ENCODE measurements around the gene ADPRS. TPM values are rescaled to one million over a fixed set of nuclear protein-coding genes. Genes with fewer than 3 reads are reported as not detected.

Gene ADPRS
- total and polyA plus RNA-seq, 7 donors, result 21.6 to 49.6 (median 30.0) TPM

DNA sequence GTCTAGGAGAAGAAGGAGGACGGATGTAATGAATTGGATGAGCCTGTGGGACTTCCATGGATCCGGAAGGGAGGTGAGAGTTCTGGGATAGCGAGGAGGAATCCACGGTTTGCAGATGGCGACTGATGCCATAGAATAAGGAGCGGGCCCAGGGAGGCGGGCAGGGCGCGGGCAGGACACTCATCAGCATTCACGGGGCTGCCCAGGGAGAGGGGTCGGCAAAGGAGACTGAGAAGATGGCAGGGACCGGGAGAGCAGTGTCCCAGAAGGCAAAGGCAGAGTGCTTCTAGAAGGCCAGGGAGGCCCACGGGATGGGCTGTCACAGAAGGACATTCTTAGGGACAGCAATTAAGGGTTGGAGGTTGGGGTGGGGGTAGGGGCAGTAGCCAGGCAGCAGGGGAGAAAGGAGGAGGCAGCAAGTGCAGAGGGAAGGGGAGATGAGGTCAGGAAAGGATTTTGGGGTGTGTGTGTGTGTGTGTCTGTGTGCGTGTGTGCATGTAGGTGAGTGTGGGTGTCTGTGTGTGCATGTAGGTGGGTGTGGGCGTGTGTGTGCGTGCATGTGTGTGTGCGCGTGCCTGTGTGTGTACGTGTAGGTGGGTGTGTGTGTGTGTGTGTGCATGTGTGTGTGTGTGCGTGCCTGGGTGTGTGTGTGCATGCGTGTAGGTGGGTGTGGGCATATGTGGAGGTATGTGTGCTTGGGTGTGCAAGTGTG, 37.5 kb downstream of the ADPRS start:
- 66 to 86% methylated on average over 21 of the region's 21 CpGs for WGBS, 2 donors
- no peak overlapping the region for H3K27ac ChIP-seq
- intact Hi-C loops (cut with DNase I), result no loop called here

GRCh38 chr1:36126797-36127500, 38.3 kb downstream of the ADPRS start:
- 31 to 59% methylated on average over 7 of the region's 7 CpGs for WGBS, 2 donors
- Histone ChIP-seq H3K9me3 (no peaks in the 10 kb centered on the region), H3K4me1 (peaks cover 0 to 18% (median 16%) of the 10 kb centered on the region in 4 donors), H3K27me3 (no peaks in the 10 kb centered on the region), H3K36me3 (no peaks in the 10 kb centered on the region), H3K4me3 (no peak overlapping the region), H3K27ac (no peak overlapping the region)
- TF ChIP-seq POLR2AphosphoS5 (IDR thresholded peaks at IDR 0.05), result no peak
- TF ChIP-seq CTCF (IDR thresholded peaks at IDR 0.05), result no peak
- TF ChIP-seq POLR2A (IDR thresholded peaks at IDR 0.05), result no peak
- TF ChIP-seq EP300 (IDR thresholded peaks at IDR 0.05), result no peak
- intact Hi-C loops (cut with DNase I), result no loop called here
- no peak for DNase-seq

More for the DNA sequence above, 37.5 kb downstream of the ADPRS start:
- DNase-seq, result no peak
- TF ChIP-seq POLR2A (IDR thresholded peaks at IDR 0.05) (no peak), POLR2AphosphoS5 (IDR thresholded peaks at IDR 0.05) (no peak), EP300 (IDR thresholded peaks at IDR 0.05) (no peak), CTCF (IDR thresholded peaks at IDR 0.05) (no peak)
- peaks cover 0 to 18% (median 16%) of the 10 kb centered on the region in 4 donors for H3K4me1 ChIP-seq
- H3K36me3 ChIP-seq, result no peaks in the 10 kb centered on the region
- H3K27me3 ChIP-seq, result no peaks in the 10 kb centered on the region
- no peaks in the 10 kb centered on the region for H3K9me3 ChIP-seq
- H3K4me3 ChIP-seq, result peak overlapping the region in 1 of 4 donors; percentile 56

- WGBS, 2 donors, result 89 to 92% methylated on average over 11 of the region's 11 CpGs
- Histone ChIP-seq H3K4me1 (peaks cover 0 to 21% (median 19%) of the 10 kb centered on the region in 4 donors), H3K4me3 (no peak overlapping the region), H3K27me3 (no peaks in the 10 kb centered on the region), H3K36me3 (no peaks in the 10 kb centered on the region), H3K9me3 (no peaks in the 10 kb centered on the region), H3K27ac (no peak overlapping the region)
- DNase-seq, result no peak
- TF ChIP-seq CTCF (IDR thresholded peaks at IDR 0.05) (no peak), POLR2A (IDR thresholded peaks at IDR 0.05) (no peak), EP300 (IDR thresholded peaks at IDR 0.05) (no peak), POLR2AphosphoS5 (IDR thresholded peaks at IDR 0.05) (no peak)
- intact Hi-C loops (cut with DNase I), result no loop called here
Measured at GRCh38 chr1:36128126-36128904, 39.6 kb downstream of the ADPRS start.

GRCh38 chr1:36128905-36129206, 40.2 kb downstream of the ADPRS start:
- no peak overlapping the region for H3K4me3 ChIP-seq
- H3K4me1 ChIP-seq, result peaks cover 0 to 27% (median 23%) of the 10 kb centered on the region in 4 donors
- DNase-seq, result no peak
- TF ChIP-seq CTCF (IDR thresholded peaks at IDR 0.05) (no peak), POLR2AphosphoS5 (IDR thresholded peaks at IDR 0.05) (no peak), POLR2A (IDR thresholded peaks at IDR 0.05) (no peak), EP300 (IDR thresholded peaks at IDR 0.05) (no peak)
- no peaks in the 10 kb centered on the region for H3K36me3 ChIP-seq
- no peak overlapping the region for H3K27ac ChIP-seq
- intact Hi-C loops (cut with DNase I), result no loop called here
- WGBS, 2 donors, result 75 to 94% methylated on average over 3 of the region's 3 CpGs
- no peaks in the 10 kb centered on the region for H3K27me3 ChIP-seq
- no peaks in the 10 kb centered on the region for H3K9me3 ChIP-seq
